GM12878 (cell line): ENCODE measurements around the gene COPZ2. TPM values are rescaled to one million over a fixed set of nuclear protein-coding genes. Genes with fewer than 3 reads are reported as not detected.

Experiments used
- ATAC-seq: fragments of 200-7000 bp; cut with Tn5 transposase; 3 replicates; pipeline ENCODE4 v1.9.1; 2020; ENCODE audit warnings: mild to moderate bottlenecking, moderate library complexity
- BruUV-seq: library from RNA; stranded (reverse); fragments of 400-500 nt; replicated peaks from 2 replicates; lab custom pipeline; 2021; lab: Mats Ljungman, UMichigan
- CTCF ChIA-PET: fragments of 300-600 bp; sonication (Branson Sonifier 250); formaldehyde crosslinking; extraction: SDS; loops from one replicate; lab custom pipeline; 2021; ENCODE audit warnings: inconsistent platforms; lab: Yijun Ruan, JAX
- POLR2A ChIA-PET: fragments of 350-600 bp; formaldehyde crosslinking; extraction: SDS; loops from one replicate; lab custom pipeline; 2021; ENCODE audit warnings: inconsistent platforms; lab: Charles Lee
- RAD21 ChIA-PET: fragments of 300-600 bp; sonication (Branson Sonifier 250); formaldehyde crosslinking; loops from one replicate; lab custom pipeline; 2023; ENCODE audit warnings: antibody characterized with exemption; ENCODE audit not compliant: unreplicated experiment; lab: Charles Lee
- SMC1A ChIA-PET: fragments of 300-600 bp; sonication (Branson Sonifier 250); formaldehyde crosslinking; loops from one replicate; lab custom pipeline; 2023; ENCODE audit not compliant: unreplicated experiment, uncharacterized antibody; lab: Charles Lee
- DNase-seq: peaks from one replicate; pipeline ENCODE4 v3.0.0-alpha.2; 2011; ENCODE audit warnings: low read depth, low spot score
- FAIRE-seq: peaks from 3 replicates; lab custom pipeline; 2011; peaks lifted over from hg19 to GRCh38; lab: Jason Lieb, UNC
- H2AFZ ChIP-seq: 2 replicates; pipeline ENCODE4 v1.6.0; 2011; ENCODE audit warnings: low read depth, low read length, control low read depth; ENCODE audit not compliant: control insufficient read depth
- H3K27ac ChIP-seq: 2 replicates; pipeline ENCODE4 v1.5.1; 2011; ENCODE audit warnings: control low read depth; ENCODE audit not compliant: control insufficient read depth, insufficient read depth
- H3K27me3 ChIP-seq, 2 experiments: replicated peaks in 1 of 2; 2 replicates each; pipeline versions ENCODE4 v1.6.0 to v1.6.1; 2011; ENCODE audit warnings: low read length in 1 of 2; ENCODE audit not compliant: control insufficient read depth in 2 of 2, insufficient read depth in 2 of 2
- H3K36me3 ChIP-seq, 2 experiments: 2 replicates each; pipeline ENCODE4 v1.5.1; 2011; ENCODE audit warnings: low read length in 1 of 2; ENCODE audit not compliant: control insufficient read depth in 2 of 2, insufficient read depth in 2 of 2
- H3K4me1 ChIP-seq: 2 replicates; pipeline ENCODE4 v1.6.1; 2011; ENCODE audit warnings: mild to moderate bottlenecking, low read length, moderate library complexity, mixed read lengths; ENCODE audit not compliant: control insufficient read depth, insufficient read depth
- H3K4me2 ChIP-seq: 2 replicates; pipeline ENCODE4 v1.6.0; 2011; ENCODE audit warnings: control low read depth; ENCODE audit not compliant: control insufficient read depth, insufficient read depth
- H3K4me3 ChIP-seq: fragments of 200-600 bp; sonication (generic); 2 replicates; pipeline ENCODE4 v1.5.1; 2016
- H3K79me2 ChIP-seq: 2 replicates; pipeline ENCODE4 v1.6.0; 2011; ENCODE audit warnings: low read length; ENCODE audit not compliant: control insufficient read depth, insufficient read depth
- H3K9ac ChIP-seq: 2 replicates; pipeline ENCODE4 v1.8.0; 2011; ENCODE audit warnings: low read length, control low read depth, mixed read lengths; ENCODE audit not compliant: control insufficient read depth, insufficient read depth
- H3K9me3 ChIP-seq: replicated peaks from 3 replicates; pipeline ENCODE4 v1.5.1; 2011; ENCODE audit warnings: mild to moderate bottlenecking, low read length; ENCODE audit not compliant: control insufficient read depth, insufficient read depth
- H4K20me1 ChIP-seq: 2 replicates; pipeline ENCODE4 v1.6.0; 2011; ENCODE audit not compliant: control insufficient read depth, insufficient read depth
- CHD1 ChIP-seq: IDR thresholded peaks from 2 replicates; pipeline ENCODE4 v1.6.1; 2012; ENCODE audit warnings: low read depth, low read length, improper control_type of control experiment
- GABPA ChIP-seq: IDR thresholded peaks from 2 replicates; pipeline ENCODE4 v1.6.1; 2014; ENCODE audit warnings: antibody characterized with exemption, low read depth, mild to moderate bottlenecking, inconsistent platforms
- HDGF ChIP-seq: fragments of 450-650 bp; IDR thresholded peaks from 2 replicates; pipeline ENCODE4 v1.6.1; 2016; ENCODE audit warnings: antibody characterized with exemption
- NR2C1 ChIP-seq: fragments of 450-650 bp; IDR thresholded peaks from 2 replicates; pipeline ENCODE4 v1.6.1; 2017; ENCODE audit warnings: antibody characterized with exemption, mild to moderate bottlenecking, moderate library complexity
- NR2C2 ChIP-seq: IDR thresholded peaks from 2 replicates; pipeline ENCODE4 v1.6.1; 2011; ENCODE audit warnings: borderline replicate concordance, low read depth; ENCODE audit not compliant: control insufficient read depth, insufficient read length
- NR2F1 ChIP-seq: fragments of 450-650 bp; conservative IDR thresholded peaks from 2 replicates; pipeline ENCODE4 v1.6.1; 2017; ENCODE audit warnings: mild to moderate bottlenecking
- RELA ChIP-seq: fragments of 450-650 bp; IDR thresholded peaks from 2 replicates; pipeline ENCODE4 v1.8.0; 2014; ENCODE audit warnings: borderline replicate concordance; ENCODE audit not compliant: partially characterized antibody
- SIX5 ChIP-seq: IDR thresholded peaks from 2 replicates; pipeline ENCODE4 v1.6.1; 2011; ENCODE audit warnings: mild to moderate bottlenecking, low read depth, low read length, moderate library complexity; ENCODE audit not compliant: severe bottlenecking
- SP1 ChIP-seq: IDR thresholded peaks from one replicate; pipeline ENCODE4 v1.6.1; 2011; ENCODE audit warnings: low read depth, low read length
- ZNF217 ChIP-seq: fragments of 450-650 bp; IDR thresholded peaks from 2 replicates; pipeline ENCODE4 v1.6.1; 2017; ENCODE audit warnings: antibody characterized with exemption, mild to moderate bottlenecking
- ZNF274 ChIP-seq: IDR thresholded peaks from one replicate; pipeline ENCODE4 v1.8.0; 2011; ENCODE audit not compliant: insufficient read length, insufficient read depth
- WGBS: methylation state at CpG from one replicate; pipeline ENCODE4 v1.1.6; 2016; ENCODE audit warnings: low lambda C conversion rate; ENCODE audit not compliant: insufficient replicate concordance, insufficient coverage; ENCODE audit errors: missing lambda C conversion rate; 5-methylcytosine and 5-hydroxymethylcytosine counted together
- in situ Hi-C: fragments of 300-500 bp; cut with MboI; formaldehyde crosslinking; loops from 9 replicates; pipeline ENCODE4 v1.14.3; 2018; ENCODE audit warnings: mixed read lengths
- intact Hi-C: fragments of 100-400 bp; cut with micrococcal nuclease; formaldehyde crosslinking; loops from one replicate; pipeline ENCODE4 v1.14.2; 2022; ENCODE audit not compliant: unreplicated experiment
- polyA plus RNA-seq, 11 experiments: library from polyadenylated mRNA; depleted of rRNA in 4 of 11; unstranded in 6 of 11; stranded (reverse) in 5 of 11; fragments of >200 nt; fragmentation: Nextera tagmentation in 4 of 11; fragmentation: Illumina TruSeq in 1 of 11; extraction: Ambion mirVana in 4 of 11; extraction: Trizol in 1 of 11; gene quantifications; 1 replicate in 1 of 11; 2 replicates in 10 of 11; pipeline versions ENCODE4 v1.2.1 to v1.2.3, GENCODE V29; 2011 to 2016; ENCODE audit warnings: inconsistent platforms in 2 of 11, missing spikeins in 2 of 11, low read depth in 1 of 11
- total RNA-seq, 4 experiments: library from RNA; depleted of rRNA in 3 of 4; stranded (reverse); fragments of >200 nt in 3 of 4; fragmentation: Illumina TruSeq in 1 of 4; extraction: Trizol in 1 of 4; gene quantifications; 2 replicates each; pipeline versions ENCODE4 v1.2.1 to v1.2.3, GENCODE V29; 2013 to 2021
- TF ChIP-seq, protein P1 (sequence below): fragments of 450-650 bp; formaldehyde crosslinking; IDR thresholded peaks from 2 replicates; pipeline ENCODE4 v1.4.0; 2022; ENCODE audit warnings: mild to moderate bottlenecking, moderate library complexity

Gene COPZ2
- total and polyA plus RNA-seq, 10 of the 15 experiments (the other 5 are each of a cell fraction or from before 2014, with no cell fraction given), result 0.20 to 4.3 (median 2.6) TPM

DNA sequence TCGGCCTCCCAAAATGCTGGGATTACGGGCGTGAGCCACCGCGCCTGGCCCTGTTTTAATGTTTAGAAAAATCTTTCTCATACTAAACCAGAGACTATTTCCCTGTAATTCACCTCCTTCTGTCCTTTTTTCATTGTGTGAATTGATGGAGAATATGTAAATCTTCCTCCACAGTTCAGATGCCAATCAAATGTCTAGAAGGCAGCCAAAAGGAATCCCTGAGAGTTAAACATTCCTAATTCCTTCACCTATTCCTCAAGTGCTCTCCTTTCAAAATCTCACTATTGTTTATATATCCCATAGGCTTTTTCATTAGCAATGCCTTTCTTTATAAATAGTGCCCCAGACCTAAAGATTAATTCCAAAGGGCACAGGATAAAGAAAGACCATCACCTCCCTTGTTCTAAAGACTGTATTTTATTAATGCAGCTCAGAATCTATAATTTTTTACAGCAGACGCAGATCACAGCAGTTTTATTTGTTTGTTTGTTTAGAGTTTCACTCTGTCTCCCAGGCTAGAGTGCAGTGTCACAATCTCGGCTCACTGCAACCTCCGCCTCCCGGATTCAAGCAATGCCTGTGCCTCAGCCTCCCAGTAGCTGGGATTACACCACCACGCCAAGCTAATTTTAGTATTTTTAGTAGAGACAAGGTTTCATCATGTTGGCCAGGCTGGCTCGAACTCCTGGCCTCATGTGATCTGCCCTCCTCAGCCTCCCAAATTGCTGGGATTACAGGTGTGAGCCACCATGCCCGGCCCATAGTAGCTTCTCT is 30.5 kb downstream of the COPZ2 start:
- Histone ChIP-seq H3K4me1 (peaks cover 48% of the 10 kb centered on the region), H3K9me3 (no peaks in the 10 kb centered on the region), H3K27me3 (no peaks in the 10 kb centered on the region), H3K27ac (no peak overlapping the region), H3K79me2 (no peaks in the 10 kb centered on the region), H3K36me3 (no peaks in the 10 kb centered on the region; a peak in 1 of 4 replicates)
- no peak for DNase-seq
- 79% methylated on average over 12 of the region's 12 CpGs for WGBS
- BruUV-seq, result no TSS peak
- CTCF ChIA-PET, result interaction anchor here (0.6 to 3.4 kb wide), 7 partner anchors 10 to 165 kb away, joined by 3 to 30 read pairs (median 3); partner anchors contain the start of gene CDK5RAP3
- intact Hi-C loops, result no loop called here
- RAD21 ChIA-PET, result interaction anchor here (0.6 to 1.5 kb wide), 4 partner anchors 11 to 59 kb away, joined by 3 to 8 read pairs (median 4); no protein-coding TSS in a partner anchor
- POLR2A ChIA-PET, result interaction anchor here (1.9 kb wide), 1 partner anchor 11 kb away, joined by 4 read pairs; no protein-coding TSS in a partner anchor
- SMC1A ChIA-PET, result interaction anchor here (1.0 to 1.4 kb wide), 4 partner anchors 11 to 31 kb away, joined by 3 to 6 read pairs (median 3); no protein-coding TSS in a partner anchor
- ATAC-seq, result no peak
- TF ChIP-seq HDGF (no peak), NR2F1 (no peak), ZNF274 (no peak), RELA (no peak), SP1 (no peak), ZNF217 (no peak), CHD1 (no peak), NR2C1 (no peak), NR2C2 (no peak), GABPA (no peak), SIX5 (no peak)
- TF ChIP-seq, protein P1, sequence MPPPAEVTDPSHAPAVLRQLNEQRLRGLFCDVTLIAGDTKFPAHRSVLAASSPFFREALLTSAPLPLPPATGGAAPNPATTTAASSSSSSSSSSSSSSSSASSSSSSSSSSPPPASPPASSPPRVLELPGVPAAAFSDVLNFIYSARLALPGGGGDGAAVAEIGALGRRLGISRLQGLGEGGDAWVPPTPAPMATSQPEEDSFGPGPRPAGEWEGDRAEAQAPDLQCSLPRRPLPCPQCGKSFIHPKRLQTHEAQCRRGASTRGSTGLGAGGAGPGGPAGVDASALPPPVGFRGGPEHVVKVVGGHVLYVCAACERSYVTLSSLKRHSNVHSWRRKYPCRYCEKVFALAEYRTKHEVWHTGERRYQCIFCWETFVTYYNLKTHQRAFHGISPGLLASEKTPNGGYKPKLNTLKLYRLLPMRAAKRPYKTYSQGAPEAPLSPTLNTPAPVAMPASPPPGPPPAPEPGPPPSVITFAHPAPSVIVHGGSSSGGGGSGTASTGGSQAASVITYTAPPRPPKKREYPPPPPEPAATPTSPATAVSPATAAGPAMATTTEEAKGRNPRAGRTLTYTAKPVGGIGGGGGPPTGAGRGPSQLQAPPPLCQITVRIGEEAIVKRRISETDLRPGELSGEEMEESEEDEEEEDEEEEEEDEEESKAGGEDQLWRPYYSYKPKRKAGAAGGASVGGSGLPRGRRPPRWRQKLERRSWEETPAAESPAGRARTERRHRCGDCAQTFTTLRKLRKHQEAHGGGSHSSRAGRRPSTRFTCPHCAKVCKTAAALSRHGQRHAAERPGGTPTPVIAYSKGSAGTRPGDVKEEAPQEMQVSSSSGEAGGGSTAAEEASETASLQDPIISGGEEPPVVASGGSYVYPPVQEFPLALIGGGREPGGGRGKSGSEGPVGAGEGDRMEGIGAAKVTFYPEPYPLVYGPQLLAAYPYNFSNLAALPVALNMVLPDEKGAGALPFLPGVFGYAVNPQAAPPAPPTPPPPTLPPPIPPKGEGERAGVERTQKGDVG (CRISPR knock-in tag), result no peak
- TF ChIP-seq, all 136 proteins: peak for 0
- H3K4me3 ChIP-seq, result no peak overlapping the region
- no peak overlapping the region for H3K9ac ChIP-seq
- no peaks in the 10 kb centered on the region for H4K20me1 ChIP-seq
- FAIRE-seq, result no peak
- in situ Hi-C loops, result no loop called here
- no peak overlapping the region for H2AFZ ChIP-seq
- H3K4me2 ChIP-seq, result no peak overlapping the region
